AG04449 (cell line): ENCODE measurements around the gene ARL8A.
"Not testable (repeated sequence)": the region's sequence is repeated elsewhere in the genome, so short reads cannot be mapped to it uniquely, and the experiment has no call there.

ENCODE experiments used
- CTCF ChIA-PET: fragments of 350-600 bp; formaldehyde crosslinking; extraction: SDS; loops from one replicate; lab custom pipeline; 2021; ENCODE audit warnings: antibody characterized with exemption; lab: Yijun Ruan, JAX
- POLR2A ChIA-PET: fragments of 400-600, 350-600 bp; formaldehyde crosslinking; extraction: SDS; loops from one replicate; lab custom pipeline; 2020; ENCODE audit warnings: antibody characterized with exemption, inconsistent platforms; lab: Yijun Ruan, JAX
- DNase-seq: peaks from one replicate; pipeline ENCODE4 v3.0.0-alpha.2; 2010; ENCODE audit warnings: low read depth, low spot score
- H3K4me3 ChIP-seq: 2 replicates; pipeline ENCODE4 v1.5.1; 2011; ENCODE audit warnings: low read depth, mild to moderate bottlenecking, control low read depth, low read length
- TF ChIP-seq, protein P1 (sequence below): IDR thresholded peaks from one replicate; pipeline ENCODE4 v1.5.1; 2011; ENCODE audit warnings: mild to moderate bottlenecking, moderate library complexity, low read length, control low read depth, inconsistent platforms; ENCODE audit not compliant: insufficient read depth; ENCODE audit errors: missing control alignments

ARL8A gene

GRCh38 chr1:202150187-202150586 lies 5.7 kb upstream of the ARL8A start:
- DNase-seq: no peak
- ChIA-PET POLR2A (no interaction called here), CTCF (no interaction called here)
- no peak overlapping the region for H3K4me3 ChIP-seq
- TF ChIP-seq, protein P1, sequence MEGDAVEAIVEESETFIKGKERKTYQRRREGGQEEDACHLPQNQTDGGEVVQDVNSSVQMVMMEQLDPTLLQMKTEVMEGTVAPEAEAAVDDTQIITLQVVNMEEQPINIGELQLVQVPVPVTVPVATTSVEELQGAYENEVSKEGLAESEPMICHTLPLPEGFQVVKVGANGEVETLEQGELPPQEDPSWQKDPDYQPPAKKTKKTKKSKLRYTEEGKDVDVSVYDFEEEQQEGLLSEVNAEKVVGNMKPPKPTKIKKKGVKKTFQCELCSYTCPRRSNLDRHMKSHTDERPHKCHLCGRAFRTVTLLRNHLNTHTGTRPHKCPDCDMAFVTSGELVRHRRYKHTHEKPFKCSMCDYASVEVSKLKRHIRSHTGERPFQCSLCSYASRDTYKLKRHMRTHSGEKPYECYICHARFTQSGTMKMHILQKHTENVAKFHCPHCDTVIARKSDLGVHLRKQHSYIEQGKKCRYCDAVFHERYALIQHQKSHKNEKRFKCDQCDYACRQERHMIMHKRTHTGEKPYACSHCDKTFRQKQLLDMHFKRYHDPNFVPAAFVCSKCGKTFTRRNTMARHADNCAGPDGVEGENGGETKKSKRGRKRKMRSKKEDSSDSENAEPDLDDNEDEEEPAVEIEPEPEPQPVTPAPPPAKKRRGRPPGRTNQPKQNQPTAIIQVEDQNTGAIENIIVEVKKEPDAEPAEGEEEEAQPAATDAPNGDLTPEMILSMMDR: no peak

- ChIA-PET CTCF (interaction anchor here (1.2 kb wide), 1 partner anchor 44 kb away, joined by 3 read pairs; the partner anchor contains the start of gene LGR6), POLR2A (no interaction called here)
- DNase-seq: no peak
- no peak overlapping the region for H3K4me3 ChIP-seq
- TF ChIP-seq, protein P1: no peak
Observed at GRCh38 chr1:202149566-202149965, 5.0 kb upstream of the ARL8A start.

DNA sequence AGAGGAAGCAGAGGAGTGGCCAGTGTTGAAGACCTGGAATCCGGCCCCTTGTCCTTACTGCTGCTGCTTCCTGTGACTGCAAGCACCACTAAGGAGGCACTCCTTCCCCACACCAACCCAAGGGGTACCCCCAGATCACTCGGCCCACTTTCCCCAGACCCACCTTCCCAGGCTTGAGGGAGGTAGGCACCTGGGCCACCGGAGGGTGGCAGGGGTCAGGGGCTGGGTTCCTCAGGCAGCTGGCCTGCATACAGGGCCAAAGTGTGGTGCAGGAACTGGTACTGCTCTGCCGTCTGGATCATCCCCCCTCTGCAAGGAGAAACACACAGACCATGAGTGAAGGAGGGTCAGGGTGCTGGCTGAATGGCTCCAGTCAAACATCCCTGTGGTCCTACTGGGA lies 3.9 kb upstream of the ARL8A start:
- ChIA-PET CTCF (interaction anchor here (1.2 kb wide), 1 partner anchor 45 kb away, joined by 3 read pairs; the partner anchor contains the start of gene LGR6), POLR2A (no interaction called here)
- TF ChIP-seq, protein P1: no peak
- no peak for DNase-seq
- no peak overlapping the region for H3K4me3 ChIP-seq

DNA sequence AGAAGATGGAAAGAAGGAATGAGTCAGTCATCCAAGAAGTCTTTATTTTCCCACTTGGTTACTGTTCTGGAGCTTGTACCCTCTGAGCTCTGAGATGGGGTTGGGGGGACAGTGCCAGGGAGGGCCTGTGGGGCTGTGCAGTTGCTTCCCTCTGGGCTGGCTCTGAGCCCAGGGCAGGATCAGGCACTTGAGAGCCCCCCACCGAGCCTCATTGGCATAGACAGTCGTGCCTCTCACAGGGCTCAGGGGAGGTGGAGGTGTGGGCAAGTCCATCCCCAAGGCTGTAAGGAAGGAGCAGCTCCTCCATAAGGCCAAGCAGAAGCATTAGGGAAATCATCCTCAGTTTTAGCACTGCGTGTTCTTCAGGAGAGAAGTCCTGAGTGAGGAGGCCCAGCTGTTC lies 2.5 kb upstream of the ARL8A start:
- ChIA-PET POLR2A (interaction anchor here (0.6 kb wide), 1 partner anchor 264 kb away, joined by 4 read pairs; no protein-coding TSS in a partner anchor), CTCF (interaction anchor here (1.0 to 3.1 kb wide), 4 partner anchors 8 to 132 kb away, joined by 3 to 21 read pairs (median 6); no protein-coding TSS in a partner anchor)
- TF ChIP-seq, protein P1: no peak
- DNase-seq: no peak
- no peak overlapping the region for H3K4me3 ChIP-seq

DNA sequence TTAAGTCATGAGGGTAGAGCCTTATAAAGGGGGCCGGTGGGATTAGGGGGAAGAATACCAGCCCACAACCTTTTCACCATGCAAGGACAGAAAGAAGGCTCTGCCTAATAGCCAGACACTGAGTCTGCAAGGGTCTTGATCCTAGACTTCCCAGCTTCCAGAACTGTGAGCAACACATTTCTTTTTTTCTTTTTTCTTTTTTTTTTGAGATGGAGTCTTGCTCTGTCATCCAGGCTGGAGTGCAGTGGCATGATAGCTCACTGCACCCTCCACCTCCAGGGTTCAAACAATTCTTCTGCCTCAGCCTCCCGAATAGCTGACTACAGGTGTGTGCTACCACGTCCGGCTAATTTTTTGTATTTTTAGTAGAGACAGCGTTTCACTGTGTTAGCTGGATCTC lies 1.7 kb upstream of the ARL8A start:
- CTCF ChIA-PET: interaction anchor here (1.0 to 3.1 kb wide), 3 partner anchors 8 to 131 kb away, joined by 3 to 21 read pairs (median 7); no protein-coding TSS in a partner anchor
- POLR2A ChIA-PET: no interaction called here
- TF ChIP-seq, protein P1: no peak
- no peak overlapping the region for H3K4me3 ChIP-seq
- no peak for DNase-seq

DNA sequence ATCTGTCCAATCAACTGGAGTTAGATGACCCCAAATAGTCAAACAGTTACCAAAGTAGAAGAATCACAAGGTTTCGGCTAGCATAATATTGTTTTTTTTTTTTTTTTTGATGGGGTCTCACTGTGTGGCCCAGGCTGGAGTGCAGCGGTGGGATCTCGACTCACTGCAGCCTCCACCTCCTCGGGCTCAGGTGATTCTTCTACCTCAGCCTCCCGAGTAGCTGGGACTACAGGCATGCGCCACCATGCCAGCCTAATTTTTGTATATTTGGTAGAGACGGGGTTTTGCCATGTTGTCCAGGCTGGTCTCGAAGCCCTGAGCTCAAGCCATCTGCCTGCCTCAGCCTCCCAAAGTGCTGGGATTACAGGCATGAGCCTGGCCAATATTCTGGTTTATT lies 1.2 kb upstream of the ARL8A start:
- CTCF ChIA-PET: interaction anchor here (1.6 to 3.1 kb wide), 2 partner anchors 9 to 11 kb away, joined by 7 to 21 read pairs; no protein-coding TSS in a partner anchor

More for the DNA sequence above, 1.2 kb upstream of the ARL8A start:
- POLR2A ChIA-PET, H3K4me3 ChIP-seq, DNase-seq: not testable (repeated sequence)
